Type B pancreatic cell (in vitro differentiated cells): ENCODE results near the gene RSRC1. TPM values are rescaled to one million over a fixed set of nuclear protein-coding genes. Genes with fewer than 3 reads are reported as not detected.

Experiments used
- DNase-seq: peaks from one replicate; pipeline ENCODE4 v3.0.0; 2021; ENCODE audit warnings: mixed read lengths; ENCODE audit not compliant: unreplicated experiment; ENCODE audit errors: extremely low spot score
- H3K27ac Mint-ChIP-seq: 2 replicates; pipeline ENCODE4 v1.8.0; 2021; ENCODE audit warnings: mild to moderate bottlenecking, mixed read lengths
- H3K27me3 Mint-ChIP-seq: 2 replicates; pipeline ENCODE4 v1.8.0; 2021; ENCODE audit warnings: mixed read lengths
- H3K36me3 Mint-ChIP-seq: 2 replicates; pipeline ENCODE4 v1.8.0; 2021; ENCODE audit warnings: mixed read lengths
- H3K4me1 Mint-ChIP-seq: one replicate; pipeline ENCODE4 v1.8.0; 2021; ENCODE audit warnings: mixed read lengths; ENCODE audit not compliant: unreplicated experiment
- H3K4me3 Mint-ChIP-seq: 2 replicates; pipeline ENCODE4 v1.8.0; 2021; ENCODE audit warnings: mild to moderate bottlenecking, mixed read lengths
- H3K9me3 Mint-ChIP-seq: 2 replicates; pipeline ENCODE4 v1.8.0; 2021; ENCODE audit warnings: mixed read lengths
- total RNA-seq: library from RNA; stranded (reverse); gene quantifications from 2 replicates; pipeline ENCODE4 v1.2.1, GENCODE V29; 2021; ENCODE audit warnings: low replicate concordance
- TF ChIP-seq, protein P1 (sequence below): fragments of 200-600 bp; sonication (generic); conservative IDR thresholded peaks from 2 replicates; pipeline ENCODE4 v1.5.0; 2021; ENCODE audit warnings: antibody characterized with exemption, mild to moderate bottlenecking

Gene RSRC1
- total RNA-seq, 1 donor from 2014 or later, result 34.6 TPM

DNA sequence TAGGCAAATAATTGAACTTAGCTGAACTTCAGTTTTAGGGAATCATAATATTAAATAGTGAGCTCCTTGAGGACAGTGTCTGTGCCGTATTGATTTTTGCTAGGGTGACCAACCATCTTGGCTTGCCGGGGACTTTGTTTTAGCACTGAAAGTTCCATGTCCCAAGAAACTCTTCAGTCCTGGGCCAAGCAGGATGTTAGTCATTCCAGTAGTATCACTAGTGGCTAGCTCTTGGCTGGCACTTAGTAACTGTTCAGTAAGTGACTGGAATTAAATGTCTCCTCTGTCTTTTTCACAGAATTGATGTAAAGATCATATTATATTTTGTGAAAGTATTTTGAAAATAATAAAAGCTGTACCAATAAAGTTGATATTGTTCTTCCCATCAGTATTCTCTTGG is 42.3 kb downstream of the RSRC1 start:
- Mint-ChIP-seq H3K27ac (no peak overlapping the region), H3K9me3 (no peaks in the 10 kb centered on the region), H3K4me3 (no peak overlapping the region), H3K36me3 (peaks cover 14% of the 10 kb centered on the region), H3K27me3 (no peaks in the 10 kb centered on the region), H3K4me1 (no peaks in the 10 kb centered on the region)
- TF ChIP-seq, protein P1, sequence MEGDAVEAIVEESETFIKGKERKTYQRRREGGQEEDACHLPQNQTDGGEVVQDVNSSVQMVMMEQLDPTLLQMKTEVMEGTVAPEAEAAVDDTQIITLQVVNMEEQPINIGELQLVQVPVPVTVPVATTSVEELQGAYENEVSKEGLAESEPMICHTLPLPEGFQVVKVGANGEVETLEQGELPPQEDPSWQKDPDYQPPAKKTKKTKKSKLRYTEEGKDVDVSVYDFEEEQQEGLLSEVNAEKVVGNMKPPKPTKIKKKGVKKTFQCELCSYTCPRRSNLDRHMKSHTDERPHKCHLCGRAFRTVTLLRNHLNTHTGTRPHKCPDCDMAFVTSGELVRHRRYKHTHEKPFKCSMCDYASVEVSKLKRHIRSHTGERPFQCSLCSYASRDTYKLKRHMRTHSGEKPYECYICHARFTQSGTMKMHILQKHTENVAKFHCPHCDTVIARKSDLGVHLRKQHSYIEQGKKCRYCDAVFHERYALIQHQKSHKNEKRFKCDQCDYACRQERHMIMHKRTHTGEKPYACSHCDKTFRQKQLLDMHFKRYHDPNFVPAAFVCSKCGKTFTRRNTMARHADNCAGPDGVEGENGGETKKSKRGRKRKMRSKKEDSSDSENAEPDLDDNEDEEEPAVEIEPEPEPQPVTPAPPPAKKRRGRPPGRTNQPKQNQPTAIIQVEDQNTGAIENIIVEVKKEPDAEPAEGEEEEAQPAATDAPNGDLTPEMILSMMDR, result no peak
- DNase-seq, result no peak

GRCh38 chr3:158158969-158159368 is 49.1 kb downstream of the RSRC1 start:
- Mint-ChIP-seq H3K4me3 (no peak overlapping the region), H3K4me1 (peaks cover 5% of the 10 kb centered on the region), H3K36me3 (peaks cover 10% of the 10 kb centered on the region), H3K9me3 (no peaks in the 10 kb centered on the region), H3K27me3 (no peaks in the 10 kb centered on the region), H3K27ac (no peak overlapping the region)
- TF ChIP-seq, protein P1, result no peak
- DNase-seq, result no peak

GRCh38 chr3:158159714-158160113 is 49.8 kb downstream of the RSRC1 start:
- TF ChIP-seq, protein P1, result no peak

GRCh38 chr3:158160958-158161357 is 51.1 kb downstream of the RSRC1 start:
- no peak overlapping the region for H3K27ac Mint-ChIP-seq
- DNase-seq, result no peak

More at GRCh38 chr3:158159714-158160113, 49.8 kb downstream of the RSRC1 start:
- no peak for DNase-seq
- Mint-ChIP-seq H3K36me3 (peaks cover 8% of the 10 kb centered on the region), H3K27me3 (no peaks in the 10 kb centered on the region), H3K9me3 (no peaks in the 10 kb centered on the region), H3K27ac (no peak overlapping the region), H3K4me3 (no peak overlapping the region), H3K4me1 (peaks cover 5% of the 10 kb centered on the region)

DNA sequence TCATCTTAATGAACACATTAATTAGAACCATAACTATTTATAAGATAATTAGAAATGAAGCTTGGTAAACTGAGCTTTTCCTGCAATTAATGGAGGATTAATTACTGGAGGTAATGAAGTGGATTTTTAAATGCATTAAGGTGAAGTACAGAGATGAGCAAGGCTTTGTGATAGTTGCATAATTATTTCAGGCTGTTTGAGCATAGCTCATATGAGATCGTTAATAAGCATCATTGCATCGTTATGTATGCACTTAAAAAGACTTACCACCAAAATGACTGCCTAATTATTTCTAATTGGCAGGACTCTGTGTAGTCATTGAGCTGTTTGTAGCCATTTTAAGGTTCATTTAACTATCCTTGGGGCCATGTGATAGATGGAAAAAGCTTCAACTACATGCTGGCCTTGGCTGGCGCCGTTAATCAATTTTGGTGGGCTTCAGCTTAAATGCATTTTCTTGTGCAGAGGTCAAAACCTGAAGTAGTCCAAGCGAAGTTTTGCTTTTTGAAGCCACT is 55.3 kb downstream of the RSRC1 start:
- TF ChIP-seq, protein P1, result no peak
- Mint-ChIP-seq H3K27me3 (no peaks in the 10 kb centered on the region), H3K36me3 (peaks cover 4% of the 10 kb centered on the region), H3K4me3 (no peak overlapping the region), H3K27ac (no peak overlapping the region), H3K4me1 (peaks cover 24% of the 10 kb centered on the region), H3K9me3 (no peaks in the 10 kb centered on the region)
- no peak for DNase-seq

More at GRCh38 chr3:158160958-158161357, 51.1 kb downstream of the RSRC1 start:
- Mint-ChIP-seq H3K9me3 (no peaks in the 10 kb centered on the region), H3K36me3 (peaks cover 4% of the 10 kb centered on the region), H3K4me3 (no peak overlapping the region), H3K4me1 (peaks cover 9% of the 10 kb centered on the region), H3K27me3 (no peaks in the 10 kb centered on the region)
- TF ChIP-seq, protein P1, result no peak

DNA sequence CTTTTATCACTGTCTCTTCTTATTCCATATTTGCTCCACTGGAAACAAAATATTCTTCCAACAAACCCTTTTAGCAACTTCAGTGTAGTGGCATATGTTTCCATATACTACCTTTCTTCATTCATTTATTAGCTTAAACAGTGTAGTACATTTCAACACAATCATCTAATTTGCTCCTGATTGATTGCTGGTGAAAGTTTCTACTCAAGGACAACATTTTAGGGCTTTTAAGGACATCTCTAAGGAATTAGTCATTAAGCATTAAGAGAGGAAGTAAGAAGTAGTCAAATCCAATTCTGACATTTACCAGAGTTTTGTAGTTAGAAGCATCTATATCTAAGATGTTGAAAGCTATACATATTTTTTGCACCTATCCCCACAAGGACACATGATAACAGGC is 55.8 kb downstream of the RSRC1 start:
- TF ChIP-seq, protein P1, result no peak
- Mint-ChIP-seq H3K4me1 (peaks cover 22% of the 10 kb centered on the region), H3K36me3 (peaks cover 4% of the 10 kb centered on the region)

More for the DNA sequence above, 55.8 kb downstream of the RSRC1 start:
- no peaks in the 10 kb centered on the region for H3K27me3 Mint-ChIP-seq
- no peak overlapping the region for H3K27ac Mint-ChIP-seq
- DNase-seq, result no peak
- H3K4me3 Mint-ChIP-seq, result no peak overlapping the region
- no peaks in the 10 kb centered on the region for H3K9me3 Mint-ChIP-seq
